ENCODE results near the gene SNAP29. TPM values are rescaled to one million over a fixed set of nuclear protein-coding genes. Genes with fewer than 3 reads are reported as not detected.
"Not testable (repeated sequence)": the region's sequence is repeated elsewhere in the genome, so short reads cannot be mapped to it uniquely, and the experiment has no call there.

The SNAP29 gene
- total RNA-seq, 1 donor from 2014 or later: 18.3 TPM

DNA sequence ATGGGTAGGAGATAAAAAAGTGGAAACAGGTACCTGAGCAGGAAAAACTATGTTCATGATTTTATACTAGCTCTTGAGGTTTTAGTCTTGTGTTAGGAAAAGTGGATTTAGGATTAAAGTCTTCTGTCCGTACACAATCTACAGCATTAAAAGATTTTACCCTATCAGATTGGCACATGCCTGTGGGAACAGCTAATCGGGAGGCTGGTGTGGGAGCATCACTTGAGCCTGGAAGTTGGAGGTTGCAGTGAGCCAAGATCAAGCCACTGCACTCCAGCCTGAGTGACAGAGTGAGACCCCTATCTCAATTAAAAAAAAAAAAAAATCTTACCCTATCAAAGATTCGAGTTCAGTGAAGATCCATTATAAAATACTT, 46.2 kb downstream of the SNAP29 start:
- Histone ChIP-seq H3K27me3 (ENCODE audit: control insufficient read depth, insufficient read depth, low read length) (no peaks in the 10 kb centered on the region), H3K4me3 (ENCODE audit: low read depth, low read length) (no peak overlapping the region), H3K36me3 (ENCODE audit: control insufficient read depth, insufficient read depth, low read length) (no peaks in the 10 kb centered on the region)
- no peak for DNase-seq (ENCODE audit: low read depth)
- TF ChIP-seq, protein P1, sequence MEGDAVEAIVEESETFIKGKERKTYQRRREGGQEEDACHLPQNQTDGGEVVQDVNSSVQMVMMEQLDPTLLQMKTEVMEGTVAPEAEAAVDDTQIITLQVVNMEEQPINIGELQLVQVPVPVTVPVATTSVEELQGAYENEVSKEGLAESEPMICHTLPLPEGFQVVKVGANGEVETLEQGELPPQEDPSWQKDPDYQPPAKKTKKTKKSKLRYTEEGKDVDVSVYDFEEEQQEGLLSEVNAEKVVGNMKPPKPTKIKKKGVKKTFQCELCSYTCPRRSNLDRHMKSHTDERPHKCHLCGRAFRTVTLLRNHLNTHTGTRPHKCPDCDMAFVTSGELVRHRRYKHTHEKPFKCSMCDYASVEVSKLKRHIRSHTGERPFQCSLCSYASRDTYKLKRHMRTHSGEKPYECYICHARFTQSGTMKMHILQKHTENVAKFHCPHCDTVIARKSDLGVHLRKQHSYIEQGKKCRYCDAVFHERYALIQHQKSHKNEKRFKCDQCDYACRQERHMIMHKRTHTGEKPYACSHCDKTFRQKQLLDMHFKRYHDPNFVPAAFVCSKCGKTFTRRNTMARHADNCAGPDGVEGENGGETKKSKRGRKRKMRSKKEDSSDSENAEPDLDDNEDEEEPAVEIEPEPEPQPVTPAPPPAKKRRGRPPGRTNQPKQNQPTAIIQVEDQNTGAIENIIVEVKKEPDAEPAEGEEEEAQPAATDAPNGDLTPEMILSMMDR (IDR thresholded peaks at IDR 0.05; ENCODE audit: insufficient read depth, low read length, poor library complexity, severe bottlenecking): no peak

DNA sequence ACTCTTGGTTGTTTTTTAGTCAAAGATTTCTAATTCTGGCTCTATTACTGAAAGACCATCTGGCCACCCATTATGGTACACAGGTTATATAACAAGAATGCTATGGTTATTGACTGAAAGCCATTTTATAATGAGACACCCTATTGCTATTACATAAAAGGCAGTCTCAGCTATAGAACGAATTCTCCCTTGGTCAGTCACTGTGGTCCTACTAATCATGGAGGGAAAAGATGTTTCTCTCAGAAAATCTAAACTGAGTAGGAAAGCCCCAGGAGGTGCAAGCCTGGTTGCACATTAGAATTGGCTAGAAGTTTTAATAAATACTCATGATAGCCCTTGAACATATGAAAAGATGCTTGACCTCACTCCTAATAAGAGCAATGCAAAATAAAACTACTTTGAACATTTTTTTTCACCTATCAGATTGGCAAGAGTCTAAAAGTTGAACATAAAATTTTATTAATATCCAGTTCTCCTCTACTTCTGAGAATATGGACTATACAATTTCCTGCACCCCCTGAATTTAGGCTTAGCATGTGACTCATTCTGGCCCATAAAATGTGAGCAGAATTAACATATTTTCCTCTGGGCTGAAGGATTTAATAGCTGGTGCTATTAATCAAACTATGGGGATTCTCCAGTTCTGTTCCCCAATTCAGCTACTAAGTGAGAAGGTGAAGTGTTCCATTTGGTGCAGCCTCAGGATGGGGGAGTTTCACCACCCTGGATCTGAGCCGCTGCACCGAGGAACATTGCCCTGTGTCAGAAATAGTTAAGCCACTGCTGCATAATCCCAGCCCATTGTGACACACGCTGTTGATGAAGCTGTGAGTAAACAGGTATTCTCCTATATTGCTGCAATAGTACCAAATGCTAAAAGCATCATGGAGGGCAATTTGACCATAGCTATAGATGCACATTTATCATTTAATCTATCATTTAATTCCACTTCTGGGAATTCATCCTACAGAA, 46.9 kb downstream of the SNAP29 start:
- Histone ChIP-seq H3K36me3 (ENCODE audit: control insufficient read depth, insufficient read depth, low read length) (no peaks in the 10 kb centered on the region), H3K4me3 (ENCODE audit: low read depth, low read length) (no peak overlapping the region)
- DNase-seq (ENCODE audit: low read depth): no peak

DNA sequence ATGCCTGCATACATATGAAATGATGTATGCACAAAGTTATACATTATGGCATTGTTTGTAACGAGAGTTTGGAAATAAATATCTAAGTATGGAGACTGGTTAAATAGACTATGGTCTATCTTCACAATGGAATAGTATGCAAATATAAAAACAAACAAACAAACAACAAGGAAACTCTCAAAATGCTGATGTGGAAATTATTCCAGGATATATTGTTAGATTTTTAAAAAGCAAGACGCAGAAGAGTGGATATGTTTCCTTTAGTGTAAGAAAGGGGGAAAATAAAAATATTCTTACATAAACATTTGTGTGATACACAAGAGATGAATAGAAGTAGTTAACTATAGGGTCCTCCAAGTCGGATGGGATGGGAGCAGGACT, 47.6 kb downstream of the SNAP29 start:
- Histone ChIP-seq H3K36me3 (ENCODE audit: control insufficient read depth, insufficient read depth, low read length) (no peaks in the 10 kb centered on the region), H3K4me3 (ENCODE audit: low read depth, low read length) (no peak overlapping the region), H3K27me3 (ENCODE audit: control insufficient read depth, insufficient read depth, low read length) (no peaks in the 10 kb centered on the region)
- DNase-seq (ENCODE audit: low read depth): no peak
- TF ChIP-seq, protein P1 (IDR thresholded peaks at IDR 0.05; ENCODE audit: insufficient read depth, low read length, poor library complexity, severe bottlenecking): no peak

More for the DNA sequence above, 46.9 kb downstream of the SNAP29 start:
- H3K27me3 ChIP-seq (ENCODE audit: control insufficient read depth, insufficient read depth, low read length): no peaks in the 10 kb centered on the region
- TF ChIP-seq, protein P1 (IDR thresholded peaks at IDR 0.05; ENCODE audit: insufficient read depth, low read length, poor library complexity, severe bottlenecking): no peak

DNA sequence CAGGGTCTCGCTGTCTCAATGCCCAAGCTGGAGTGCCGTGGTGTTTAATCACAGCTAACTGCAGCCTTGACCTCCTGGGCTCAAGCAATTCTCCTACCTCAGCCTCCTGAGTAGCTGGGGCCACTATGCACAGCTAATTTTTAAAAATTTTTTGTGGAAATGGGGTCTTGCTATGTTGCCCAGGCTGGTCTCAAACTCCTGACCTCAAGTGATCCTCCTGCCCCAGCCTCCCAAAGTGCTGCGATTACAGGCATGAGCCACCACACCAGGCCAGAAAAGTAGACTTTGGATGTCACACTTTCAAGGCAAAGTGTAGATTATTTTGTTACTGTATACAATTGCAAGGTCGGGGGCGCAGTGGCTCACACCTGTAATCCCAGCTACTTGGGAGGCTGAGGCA, 49.9 kb downstream of the SNAP29 start:
- not testable (repeated sequence) for H3K27me3 ChIP-seq (ENCODE audit: control insufficient read depth, insufficient read depth, low read length); H3K36me3 ChIP-seq (ENCODE audit: control insufficient read depth, insufficient read depth, low read length); DNase-seq (ENCODE audit: low read depth); H3K4me3 ChIP-seq (ENCODE audit: low read depth, low read length)

DNA sequence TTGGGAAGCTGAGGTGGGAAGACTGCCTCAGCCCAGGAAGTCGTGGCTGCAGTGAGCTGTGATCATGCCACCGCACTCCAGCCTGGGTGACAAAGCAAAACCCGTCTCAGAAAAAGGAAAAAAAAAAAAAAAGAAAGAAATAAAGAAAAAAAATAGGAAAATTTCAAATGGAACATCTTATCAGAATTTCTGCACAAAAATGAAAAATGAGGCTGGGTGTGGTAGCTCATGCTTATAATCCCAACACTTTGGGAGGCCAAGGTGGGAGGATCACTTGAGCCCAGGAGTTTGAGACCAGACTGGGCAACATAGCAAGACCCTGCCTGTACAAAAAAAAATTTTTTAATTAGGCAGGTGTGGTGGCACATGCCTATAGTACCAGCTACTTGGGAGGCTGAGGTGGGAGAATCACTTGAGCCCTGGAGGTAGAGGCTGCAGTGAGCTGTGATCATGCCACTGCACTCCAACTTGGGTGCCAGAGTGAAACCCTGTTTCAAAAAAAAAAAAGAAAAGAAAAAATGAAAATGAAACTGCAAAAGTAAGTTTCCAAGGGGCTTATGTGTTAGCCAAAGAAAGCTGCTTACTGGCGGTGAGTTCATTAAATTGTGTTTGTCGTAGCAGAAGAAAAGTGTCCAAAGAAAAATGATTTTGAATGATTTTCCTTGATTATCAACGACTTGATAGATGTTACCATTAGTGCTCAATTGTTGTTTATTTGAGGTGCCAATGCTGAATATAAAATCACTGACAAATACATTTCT, 50.9 kb downstream of the SNAP29 start:
- TF ChIP-seq, protein P1 (IDR thresholded peaks at IDR 0.05; ENCODE audit: insufficient read depth, low read length, poor library complexity, severe bottlenecking): no peak
- Histone ChIP-seq H3K4me3 (ENCODE audit: low read depth, low read length) (no peak overlapping the region), H3K36me3 (ENCODE audit: control insufficient read depth, insufficient read depth, low read length) (no peaks in the 10 kb centered on the region), H3K27me3 (ENCODE audit: control insufficient read depth, insufficient read depth, low read length) (no peaks in the 10 kb centered on the region)
- no peak for DNase-seq (ENCODE audit: low read depth)

DNA sequence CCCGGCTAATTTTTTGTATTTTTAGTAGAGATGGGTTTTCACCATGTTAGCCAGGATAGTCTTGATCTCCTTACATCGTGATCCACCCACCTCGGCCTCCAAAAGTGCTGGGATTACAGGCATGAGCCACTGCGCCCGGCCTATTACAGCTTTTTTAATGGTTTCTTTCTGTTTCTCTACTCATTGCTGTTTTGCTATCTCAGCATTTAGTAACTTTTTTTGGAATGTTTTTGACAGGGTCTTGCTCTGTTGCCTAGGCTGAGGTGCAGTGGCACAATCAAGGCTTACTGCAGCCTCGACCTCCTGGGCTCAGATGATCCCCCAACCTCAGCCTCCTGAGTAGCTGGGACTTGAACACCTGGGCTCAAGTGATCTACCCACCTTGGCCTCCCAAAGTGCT, 53.7 kb downstream of the SNAP29 start:
- H3K4me3 ChIP-seq (ENCODE audit: low read depth, low read length): no peak overlapping the region
- TF ChIP-seq, protein P1 (IDR thresholded peaks at IDR 0.05; ENCODE audit: insufficient read depth, low read length, poor library complexity, severe bottlenecking): no peak
- no peaks in the 10 kb centered on the region for H3K36me3 ChIP-seq (ENCODE audit: control insufficient read depth, insufficient read depth, low read length)
- no peaks in the 10 kb centered on the region for H3K27me3 ChIP-seq (ENCODE audit: control insufficient read depth, insufficient read depth, low read length)
- no peak for DNase-seq (ENCODE audit: low read depth)
